PC-3 (cell line): ENCODE measurements around the gene EPHB1.

Experiments
- EZH2phosphoT487 ChIP-seq: fragments of 300-600 bp; sonication (generic); IDR thresholded peaks from 2 replicates; pipeline ENCODE4 v1.6.1; 2018; ENCODE audit warnings: mild to moderate bottlenecking, antibody characterized with exemption, low read length, borderline replicate concordance
- TF ChIP-seq, protein P1 (sequence below): fragments of 300-600 bp; sonication (generic); conservative IDR thresholded peaks from 2 replicates; pipeline ENCODE4 v1.5.1; 2017; ENCODE audit warnings: antibody characterized with exemption, low read depth, mild to moderate bottlenecking, low read length

DNA sequence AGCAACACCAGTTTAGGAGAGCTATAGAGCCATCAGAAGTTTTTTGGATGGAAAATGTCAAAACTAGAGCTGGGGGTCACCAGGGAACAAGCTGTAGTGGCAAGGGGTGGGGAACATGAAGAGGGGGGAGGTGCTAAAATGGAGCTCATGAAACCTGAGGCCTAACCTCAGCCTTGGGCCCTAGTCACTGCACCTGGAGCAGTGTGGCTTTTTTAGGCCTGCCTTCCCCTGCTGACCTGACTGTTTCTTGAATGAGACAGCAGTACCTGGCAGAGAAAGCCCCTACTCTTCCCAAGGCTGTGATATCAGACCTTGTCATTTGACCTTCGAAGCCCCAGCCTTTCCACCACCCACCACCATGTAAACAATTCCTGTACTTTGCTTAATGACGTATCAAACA lies 383.5 kb downstream of the EPHB1 start:
- TF ChIP-seq, protein P1, sequence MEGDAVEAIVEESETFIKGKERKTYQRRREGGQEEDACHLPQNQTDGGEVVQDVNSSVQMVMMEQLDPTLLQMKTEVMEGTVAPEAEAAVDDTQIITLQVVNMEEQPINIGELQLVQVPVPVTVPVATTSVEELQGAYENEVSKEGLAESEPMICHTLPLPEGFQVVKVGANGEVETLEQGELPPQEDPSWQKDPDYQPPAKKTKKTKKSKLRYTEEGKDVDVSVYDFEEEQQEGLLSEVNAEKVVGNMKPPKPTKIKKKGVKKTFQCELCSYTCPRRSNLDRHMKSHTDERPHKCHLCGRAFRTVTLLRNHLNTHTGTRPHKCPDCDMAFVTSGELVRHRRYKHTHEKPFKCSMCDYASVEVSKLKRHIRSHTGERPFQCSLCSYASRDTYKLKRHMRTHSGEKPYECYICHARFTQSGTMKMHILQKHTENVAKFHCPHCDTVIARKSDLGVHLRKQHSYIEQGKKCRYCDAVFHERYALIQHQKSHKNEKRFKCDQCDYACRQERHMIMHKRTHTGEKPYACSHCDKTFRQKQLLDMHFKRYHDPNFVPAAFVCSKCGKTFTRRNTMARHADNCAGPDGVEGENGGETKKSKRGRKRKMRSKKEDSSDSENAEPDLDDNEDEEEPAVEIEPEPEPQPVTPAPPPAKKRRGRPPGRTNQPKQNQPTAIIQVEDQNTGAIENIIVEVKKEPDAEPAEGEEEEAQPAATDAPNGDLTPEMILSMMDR, result no peak
- no peak for TF ChIP-seq EZH2phosphoT487
